Activated gamma-delta T cell treated with Interleukin-2 at 50 U/mL for 16 hours (primary cell): ENCODE measurements around the gene KREMEN1.

Source experiments
- DNase-seq: peaks from one replicate; pipeline ENCODE4 v3.0.0-alpha.2; 2020

KREMEN1 gene

GRCh38 chr22:29049655-29050263, 23.1 kb upstream of the KREMEN1 start:
- DNase-seq, result no peak

- DNase-seq, result no peak
Measured at GRCh38 chr22:29050457-29050856, 22.4 kb upstream of the KREMEN1 start.

- DNase-seq, result no peak
Measured at GRCh38 chr22:29053048-29053702, 19.7 kb upstream of the KREMEN1 start.

- DNase-seq, result no peak
Measured at GRCh38 chr22:29054251-29054767, 18.5 kb upstream of the KREMEN1 start.

- DNase-seq, result no peak
Measured at GRCh38 chr22:29055192-29055830, 17.5 kb upstream of the KREMEN1 start.

GRCh38 chr22:29056472-29056871, 16.4 kb upstream of the KREMEN1 start:
- DNase-seq, result no peak

- DNase-seq, result no peak
Measured at GRCh38 chr22:29060251-29060869, 12.5 kb upstream of the KREMEN1 start.

GRCh38 chr22:29060931-29061330, 11.9 kb upstream of the KREMEN1 start:
- DNase-seq, result no peak

GRCh38 chr22:29061773-29062172, 11.1 kb upstream of the KREMEN1 start, which contains the start of gene C22orf31:
C22orf31 (minus strand) TSS chr22:29061831; CDS start chr22:29061792, 39 bp downstream.
- no peak for DNase-seq

- DNase-seq, result no peak
Measured at GRCh38 chr22:29062286-29062821, 10.5 kb upstream of the KREMEN1 start.

- no peak for DNase-seq
Measured at GRCh38 chr22:29065468-29066190, 7.2 kb upstream of the KREMEN1 start.

- DNase-seq, result no peak
Measured at GRCh38 chr22:29069463-29069862, 3.4 kb upstream of the KREMEN1 start.

GRCh38 chr22:29070490-29070889, 2.3 kb upstream of the KREMEN1 start:
- no peak for DNase-seq

- peak; percentile 16 for DNase-seq
Measured at GRCh38 chr22:29071261-29072045, 1.4 kb upstream of the KREMEN1 start.

- peak; percentile 71 for DNase-seq
Measured at GRCh38 chr22:29072193-29072978, 449 bp upstream of the KREMEN1 start.

GRCh38 chr22:29073618-29074275, 912 bp downstream of the KREMEN1 start:
- no peak for DNase-seq

- no peak for DNase-seq
Measured at GRCh38 chr22:29074276-29074772, 1.5 kb downstream of the KREMEN1 start.

- no peak for DNase-seq
Measured at GRCh38 chr22:29078036-29078868, 5.4 kb downstream of the KREMEN1 start.

GRCh38 chr22:29078869-29079207, 6.0 kb downstream of the KREMEN1 start:
- no peak for DNase-seq
